GM18526 (cell line): ENCODE measurements around the gene PFKFB3.

Source experiments
- POLR2A ChIP-seq: IDR thresholded peaks from 3 replicates; pipeline ENCODE4 v1.6.1; 2011; ENCODE audit not compliant: insufficient read length; ENCODE audit errors: extremely low read depth

The PFKFB3 gene

GRCh38 chr10:6212806-6213205 is 10.1 kb downstream of the PFKFB3 start:
- no peak for TF ChIP-seq POLR2A

GRCh38 chr10:6213257-6213905 is 10.6 kb downstream of the PFKFB3 start:
- no peak for TF ChIP-seq POLR2A

- TF ChIP-seq POLR2A, result no peak
These were observed 11.2 kb downstream of the PFKFB3 start for GRCh38 chr10:6213908-6214307.

GRCh38 chr10:6214612-6215011 is 11.9 kb downstream of the PFKFB3 start:
- no peak for TF ChIP-seq POLR2A

DNA sequence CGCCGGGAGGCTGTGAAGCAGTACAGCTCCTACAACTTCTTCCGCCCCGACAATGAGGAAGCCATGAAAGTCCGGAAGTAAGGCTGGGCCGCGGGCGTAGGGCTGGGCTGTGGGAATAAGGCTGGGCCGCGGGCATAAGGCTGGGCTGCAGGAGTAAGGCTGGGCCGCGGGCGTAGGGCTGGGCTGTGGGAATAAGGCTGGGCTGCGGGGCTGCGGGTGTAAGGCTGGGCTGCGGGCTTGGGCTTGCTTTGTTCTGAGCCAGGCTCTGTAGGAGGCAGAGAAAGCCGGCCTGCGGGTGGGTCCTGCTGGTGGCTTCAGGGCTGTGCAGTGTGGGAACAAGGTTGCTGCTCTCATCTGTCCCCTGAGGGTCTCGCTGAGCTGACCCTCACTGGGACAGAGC is 12.5 kb downstream of the PFKFB3 start:
- TF ChIP-seq POLR2A, result no peak

- TF ChIP-seq POLR2A, result no peak
These were observed 13.2 kb downstream of the PFKFB3 start for GRCh38 chr10:6215683-6216484.

GRCh38 chr10:6216916-6217315 is 14.2 kb downstream of the PFKFB3 start:
- TF ChIP-seq POLR2A, result no peak

DNA sequence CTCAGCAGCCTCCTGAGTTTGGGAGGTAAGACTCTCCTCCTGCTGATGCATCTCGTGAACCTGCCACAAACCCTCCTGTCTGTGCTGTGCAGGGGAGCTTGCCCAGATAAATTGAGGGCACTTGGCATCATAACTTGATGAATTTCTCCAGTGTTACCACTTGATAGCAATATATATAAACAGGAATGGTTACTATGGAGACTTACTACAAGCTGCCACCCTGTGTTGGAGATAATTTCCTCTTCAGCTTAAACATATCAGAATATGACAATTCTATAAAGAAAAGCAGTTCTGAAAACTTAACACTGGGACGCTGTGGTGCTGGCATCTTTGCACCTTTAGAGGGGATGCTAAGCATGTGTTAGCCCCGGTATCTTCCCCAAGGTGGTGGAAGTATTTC is 14.9 kb downstream of the PFKFB3 start:
- no peak for TF ChIP-seq POLR2A

GRCh38 chr10:6218692-6219493 is 16.2 kb downstream of the PFKFB3 start:
- no peak for TF ChIP-seq POLR2A

DNA sequence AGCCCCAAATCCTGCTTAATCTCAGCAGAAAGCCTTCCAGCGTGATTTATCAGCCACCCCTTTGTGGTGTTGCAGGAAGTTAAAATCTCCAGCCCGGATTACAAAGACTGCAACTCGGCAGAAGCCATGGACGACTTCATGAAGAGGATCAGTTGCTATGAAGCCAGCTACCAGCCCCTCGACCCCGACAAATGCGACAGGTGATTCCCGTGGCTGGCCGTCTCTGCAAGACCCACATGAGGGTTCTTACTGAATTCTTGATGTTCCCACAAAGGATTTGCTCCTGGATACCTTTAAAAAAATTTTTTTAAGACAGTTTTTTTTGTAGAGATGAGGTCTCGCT is 16.7 kb downstream of the PFKFB3 start:
- no peak for TF ChIP-seq POLR2A

DNA sequence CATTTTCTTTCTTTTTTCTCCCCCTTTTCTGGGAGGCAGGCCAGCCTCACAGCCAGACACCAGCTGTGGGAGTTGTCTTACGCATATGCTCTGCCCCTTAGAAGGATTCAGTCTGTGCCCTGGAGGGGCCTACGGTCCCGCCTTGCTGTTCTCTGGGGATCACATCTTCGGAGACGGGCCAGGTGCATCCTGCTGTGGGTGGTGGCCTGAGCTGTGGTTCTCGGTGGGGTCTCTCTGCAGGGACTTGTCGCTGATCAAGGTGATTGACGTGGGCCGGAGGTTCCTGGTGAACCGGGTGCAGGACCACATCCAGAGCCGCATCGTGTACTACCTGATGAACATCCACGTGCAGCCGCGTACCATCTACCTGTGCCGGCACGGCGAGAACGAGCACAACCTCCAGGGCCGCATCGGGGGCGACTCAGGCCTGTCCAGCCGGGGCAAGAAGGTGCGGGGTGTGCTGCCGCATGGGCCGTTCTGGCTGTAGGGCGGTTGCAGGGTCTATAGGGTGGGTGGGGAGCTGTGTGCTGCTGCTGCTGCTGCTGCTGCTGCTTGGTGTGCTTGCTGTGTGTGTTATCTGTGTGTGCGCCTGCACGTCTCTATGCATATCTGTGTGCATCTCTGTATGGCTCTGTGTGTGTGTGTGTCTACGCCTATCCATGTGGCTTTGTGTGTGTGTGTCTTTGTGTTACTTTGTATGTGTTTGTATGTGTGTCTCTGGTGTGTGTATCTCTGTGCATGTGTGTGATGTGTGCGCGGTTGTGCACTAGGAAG is 17.9 kb downstream of the PFKFB3 start:
- no peak for TF ChIP-seq POLR2A

DNA sequence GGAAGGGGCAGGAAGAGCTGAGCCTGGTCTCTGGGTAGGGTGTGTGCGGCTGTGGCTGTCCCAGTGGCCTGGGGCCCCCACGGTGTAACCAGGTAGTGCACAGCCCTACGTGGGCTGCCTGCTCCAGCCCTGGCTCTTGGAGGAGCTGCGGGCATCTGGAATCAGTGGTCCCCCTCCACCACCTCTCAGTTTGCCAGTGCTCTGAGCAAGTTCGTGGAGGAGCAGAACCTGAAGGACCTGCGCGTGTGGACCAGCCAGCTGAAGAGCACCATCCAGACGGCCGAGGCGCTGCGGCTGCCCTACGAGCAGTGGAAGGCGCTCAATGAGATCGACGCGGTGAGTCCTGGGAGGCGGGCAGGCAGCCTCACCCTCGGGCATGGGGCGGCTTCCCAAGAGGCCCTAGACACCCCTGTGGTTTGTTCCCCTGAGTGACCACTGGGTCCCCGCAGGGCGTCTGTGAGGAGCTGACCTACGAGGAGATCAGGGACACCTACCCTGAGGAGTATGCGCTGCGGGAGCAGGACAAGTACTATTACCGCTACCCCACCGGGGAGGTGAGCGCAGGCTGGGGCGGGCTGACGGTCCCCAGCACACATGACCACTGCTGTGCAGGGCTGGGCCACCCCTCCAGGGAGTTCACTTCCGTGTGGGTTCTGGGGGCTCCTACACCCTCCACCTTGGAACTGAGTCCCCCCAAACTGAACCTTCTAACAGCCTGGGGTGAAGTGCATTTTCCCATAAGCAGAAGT is 18.6 kb downstream of the PFKFB3 start:
- TF ChIP-seq POLR2A, result no peak

GRCh38 chr10:6221971-6222751 is 19.4 kb downstream of the PFKFB3 start:
- TF ChIP-seq POLR2A, result no peak

GRCh38 chr10:6222755-6223154 is 20.0 kb downstream of the PFKFB3 start:
- no peak for TF ChIP-seq POLR2A
